GM23338 (cell line): ENCODE data around the gene CLPTM1L. TPM values are rescaled to one million over a fixed set of nuclear protein-coding genes. Genes with fewer than 3 reads are reported as not detected.

Experiments used
- ATAC-seq: fragments of 200-7000 bp; cut with Tn5 transposase; 3 replicates; pipeline ENCODE4 v1.9.1; 2020
- DNase-seq: peaks from one replicate; pipeline ENCODE4 v3.0.0-alpha.2; 2015; ENCODE audit warnings: low spot score
- H2AFZ ChIP-seq: fragments of 200-600 bp; sonication (generic); 2 replicates; pipeline ENCODE4 v1.8.0; 2016; ENCODE audit warnings: antibody characterized with exemption, mild to moderate bottlenecking, moderate library complexity
- H3F3A ChIP-seq: fragments of 200-600 bp; sonication (generic); replicated peaks from 2 replicates; pipeline ENCODE4 v1.8.0; 2017; ENCODE audit warnings: antibody characterized with exemption, mixed run types, low read depth
- H3K27ac ChIP-seq: fragments of 200-600 bp; sonication (generic); 2 replicates; pipeline ENCODE4 v1.6.1; 2016; ENCODE audit warnings: low read depth
- H3K27me3 ChIP-seq: fragments of 200-600 bp; sonication (generic); 2 replicates; pipeline ENCODE4 v1.8.0; 2016; ENCODE audit warnings: mild to moderate bottlenecking, mixed run types, moderate library complexity; ENCODE audit not compliant: insufficient read depth
- H3K36me3 ChIP-seq: fragments of 200-600 bp; sonication (generic); 2 replicates; pipeline ENCODE4 v1.8.0; 2016; ENCODE audit warnings: mild to moderate bottlenecking; ENCODE audit not compliant: insufficient read depth
- H3K4me1 ChIP-seq: fragments of 200-600 bp; sonication (generic); 2 replicates; pipeline ENCODE4 v1.8.0; 2016; ENCODE audit warnings: mild to moderate bottlenecking, moderate library complexity; ENCODE audit not compliant: insufficient read depth
- H3K4me2 ChIP-seq: fragments of 200-600 bp; sonication (generic); 2 replicates; pipeline ENCODE4 v1.7.1; 2017; ENCODE audit warnings: mixed run types
- H3K4me3 ChIP-seq: fragments of 200-600 bp; sonication (generic); 2 replicates; pipeline ENCODE4 v1.6.1; 2016; ENCODE audit warnings: mixed run types
- H3K79me2 ChIP-seq: fragments of 200-600 bp; sonication (generic); replicated peaks from 2 replicates; pipeline ENCODE4 v1.8.0; 2017; ENCODE audit warnings: mild to moderate bottlenecking; ENCODE audit not compliant: insufficient read depth
- H3K9me2 ChIP-seq: fragments of 200-600 bp; sonication (generic); 2 replicates; pipeline ENCODE4 v1.8.0; 2017; ENCODE audit not compliant: insufficient read depth
- H4K20me1 ChIP-seq: fragments of 200-600 bp; sonication (generic); replicated peaks from 2 replicates; pipeline ENCODE4 v1.8.0; 2017; ENCODE audit warnings: mild to moderate bottlenecking; ENCODE audit not compliant: insufficient read depth
- H3K27ac Mint-ChIP-seq: 2 replicates; pipeline ENCODE4 v1.8.0; 2020; ENCODE audit warnings: inconsistent platforms, mild to moderate bottlenecking, moderate library complexity, mixed read lengths
- H3K27me3 Mint-ChIP-seq: 3 replicates; pipeline ENCODE4 v1.8.0; 2022; ENCODE audit warnings: low read depth, mild to moderate bottlenecking, moderate library complexity, mixed read lengths, inconsistent platforms; ENCODE audit not compliant: insufficient read depth, poor library complexity
- H3K36me3 Mint-ChIP-seq: 3 replicates; pipeline ENCODE4 v1.8.0; 2021; ENCODE audit warnings: low read depth, mild to moderate bottlenecking, inconsistent platforms, moderate library complexity, mixed read lengths
- H3K4me1 Mint-ChIP-seq: 3 replicates; pipeline ENCODE4 v1.8.0; 2020; ENCODE audit warnings: mild to moderate bottlenecking, inconsistent platforms, mixed read lengths
- H3K4me3 Mint-ChIP-seq: 3 replicates; pipeline ENCODE4 v1.8.0; 2021; ENCODE audit warnings: moderate library complexity, mild to moderate bottlenecking, inconsistent platforms, mixed read lengths
- H3K9me3 Mint-ChIP-seq: 3 replicates; pipeline ENCODE4 v1.8.0; 2020; ENCODE audit warnings: moderate library complexity, mild to moderate bottlenecking, inconsistent platforms, mixed read lengths
- EZH2 ChIP-seq: fragments of 200-600 bp; sonication (generic); IDR thresholded peaks from one replicate; pipeline ENCODE4 v1.8.0; 2017; ENCODE audit warnings: antibody characterized with exemption, mild to moderate bottlenecking, low read depth; ENCODE audit not compliant: unreplicated experiment
- JUNB ChIP-seq: IDR thresholded peaks from one replicate; pipeline ENCODE4 v1.6.1; 2016; ENCODE audit warnings: antibody characterized with exemption; ENCODE audit not compliant: unreplicated experiment
- POLR2AphosphoS5 ChIP-seq: IDR thresholded peaks from 2 replicates; pipeline ENCODE4 v1.6.1; 2016; ENCODE audit warnings: antibody characterized with exemption, low read depth
- REST ChIP-seq: IDR thresholded peaks from one replicate; pipeline ENCODE4 v1.6.1; 2018; ENCODE audit warnings: antibody characterized with exemption; ENCODE audit not compliant: unreplicated experiment
- STAT1 ChIP-seq: IDR thresholded peaks from one replicate; pipeline ENCODE4 v1.6.1; 2016; ENCODE audit warnings: antibody characterized with exemption; ENCODE audit not compliant: unreplicated experiment
- ZNF331 ChIP-seq: fragments of 250-450 bp; sonication (Bioruptor Pico); IDR thresholded peaks from 2 replicates; pipeline ENCODE4 v1.5.0; 2020; ENCODE audit warnings: low read depth, mild to moderate bottlenecking, moderate library complexity
- polyA plus RNA-seq: library from polyadenylated mRNA; unstranded; fragments of >200 nt; fragmentation: Nextera tagmentation; extraction: Ambion mirVana; gene quantifications from 2 replicates; pipeline ENCODE4 v1.2.1, GENCODE V29; 2016
- total RNA-seq: library from RNA; depleted of rRNA; stranded (reverse); fragments of >200 nt; shearing (Covaris generic); gene quantifications from 2 replicates; pipeline ENCODE4 v1.2.3, GENCODE V29; 2014
- TF ChIP-seq, protein P1 (sequence below): IDR thresholded peaks from 2 replicates; pipeline ENCODE4 v1.6.1; 2016; ENCODE audit warnings: antibody characterized with exemption
- TF ChIP-seq, protein P2 (sequence below), 2 experiments: fragments of 200-600 bp in 1 of 2; sonication (generic) in 1 of 2; conservative IDR thresholded peaks; 2 replicates each; pipeline versions ENCODE4 v1.5.1 to v1.6.1; 2016 to 2017; ENCODE audit warnings: antibody characterized with exemption in 2 of 2, low read depth in 2 of 2, mild to moderate bottlenecking in 2 of 2, moderate library complexity in 1 of 2

Gene CLPTM1L
- total and polyA plus RNA-seq, 2 experiments from 2014 or later = 39.9 to 110 TPM

DNA sequence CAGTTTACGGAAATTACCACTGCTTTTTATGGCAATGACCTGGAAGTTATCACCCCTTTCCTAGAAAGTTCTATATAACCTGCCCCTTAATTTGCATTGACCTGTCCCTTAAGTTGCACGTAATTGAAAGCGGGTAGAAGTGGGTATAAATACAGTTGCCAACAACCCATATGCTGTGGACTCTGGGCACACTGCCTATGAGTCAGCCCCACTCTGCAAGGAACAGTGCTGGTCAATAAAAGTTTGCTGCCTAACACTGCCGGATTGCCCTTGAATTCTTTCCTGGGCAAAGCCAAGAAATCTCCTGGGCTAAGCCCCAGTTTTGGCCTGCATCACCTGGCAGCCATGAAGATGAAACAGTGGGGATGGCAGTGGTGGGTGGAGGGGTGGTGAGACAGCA lies 23.9 kb upstream of the CLPTM1L start:
- no peak for ATAC-seq
- H2AFZ ChIP-seq = no peak overlapping the region
- Mint-ChIP-seq H3K27me3 (peaks cover 5% of the 10 kb centered on the region), H3K36me3 (no peaks in the 10 kb centered on the region), H3K27ac (no peak overlapping the region), H3K4me1 (peaks cover 11% of the 10 kb centered on the region; the same call in 2 of the 3 replicates), H3K9me3 (no peaks in the 10 kb centered on the region), H3K4me3 (no peak overlapping the region)
- H3K36me3 ChIP-seq = no peaks in the 10 kb centered on the region
- no peak for TF ChIP-seq REST
- TF ChIP-seq ZNF331 (CRISPR knock-in tag) = no peak
- TF ChIP-seq, protein P1, sequence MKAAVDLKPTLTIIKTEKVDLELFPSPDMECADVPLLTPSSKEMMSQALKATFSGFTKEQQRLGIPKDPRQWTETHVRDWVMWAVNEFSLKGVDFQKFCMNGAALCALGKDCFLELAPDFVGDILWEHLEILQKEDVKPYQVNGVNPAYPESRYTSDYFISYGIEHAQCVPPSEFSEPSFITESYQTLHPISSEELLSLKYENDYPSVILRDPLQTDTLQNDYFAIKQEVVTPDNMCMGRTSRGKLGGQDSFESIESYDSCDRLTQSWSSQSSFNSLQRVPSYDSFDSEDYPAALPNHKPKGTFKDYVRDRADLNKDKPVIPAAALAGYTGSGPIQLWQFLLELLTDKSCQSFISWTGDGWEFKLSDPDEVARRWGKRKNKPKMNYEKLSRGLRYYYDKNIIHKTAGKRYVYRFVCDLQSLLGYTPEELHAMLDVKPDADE = no peak
- H3K27ac ChIP-seq = no peak overlapping the region
- no peak for DNase-seq
- H3K27me3 ChIP-seq = no peaks in the 10 kb centered on the region
- no peak overlapping the region for H3K4me3 ChIP-seq
- H3K4me2 ChIP-seq = no peak overlapping the region
- H3K79me2 ChIP-seq = no peaks in the 10 kb centered on the region
- H3F3A ChIP-seq = no peaks in the 10 kb centered on the region
- no peaks in the 10 kb centered on the region for H4K20me1 ChIP-seq
- H3K9me2 ChIP-seq = no peaks in the 10 kb centered on the region
- no peaks in the 10 kb centered on the region for H3K4me1 ChIP-seq

DNA sequence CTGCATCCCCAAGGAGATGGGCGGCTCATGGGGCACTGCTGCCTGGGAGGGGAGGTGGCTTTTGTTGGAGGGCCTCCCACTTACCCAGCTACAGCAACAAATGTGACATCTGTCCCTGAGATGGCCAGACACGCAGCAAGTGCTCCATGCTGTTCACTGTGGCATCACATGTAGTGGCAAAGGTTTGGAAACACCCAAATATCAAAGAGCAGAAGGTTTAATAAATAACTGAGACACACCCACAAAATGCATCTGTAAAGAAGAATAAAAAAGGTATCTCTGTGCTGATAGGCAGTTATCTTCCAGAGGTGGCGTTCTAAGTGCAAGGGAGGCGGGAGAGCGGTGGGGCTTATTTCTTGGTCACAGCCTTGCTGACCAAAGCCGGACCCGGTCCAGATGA lies 23.3 kb upstream of the CLPTM1L start:
- no peaks in the 10 kb centered on the region for H4K20me1 ChIP-seq
- H3K36me3 Mint-ChIP-seq = no peaks in the 10 kb centered on the region
- no peak overlapping the region for H3K27ac ChIP-seq
- no peaks in the 10 kb centered on the region for H3K36me3 ChIP-seq
- no peak overlapping the region for H3K4me3 ChIP-seq
- H3K4me3 Mint-ChIP-seq = no peak overlapping the region
- ATAC-seq (no peak), DNase-seq (no peak)
- H3K4me2 ChIP-seq = no peak overlapping the region
- H2AFZ ChIP-seq = no peak overlapping the region
- no peaks in the 10 kb centered on the region for H3K9me2 ChIP-seq
- H3K4me1 Mint-ChIP-seq = peaks cover 11% of the 10 kb centered on the region; the same call in 2 of the 3 replicates
- no peak for TF ChIP-seq REST
- TF ChIP-seq EZH2 = no peak
- no peak for TF ChIP-seq POLR2AphosphoS5
- TF ChIP-seq, protein P1 = no peak
- TF ChIP-seq, protein P2, sequence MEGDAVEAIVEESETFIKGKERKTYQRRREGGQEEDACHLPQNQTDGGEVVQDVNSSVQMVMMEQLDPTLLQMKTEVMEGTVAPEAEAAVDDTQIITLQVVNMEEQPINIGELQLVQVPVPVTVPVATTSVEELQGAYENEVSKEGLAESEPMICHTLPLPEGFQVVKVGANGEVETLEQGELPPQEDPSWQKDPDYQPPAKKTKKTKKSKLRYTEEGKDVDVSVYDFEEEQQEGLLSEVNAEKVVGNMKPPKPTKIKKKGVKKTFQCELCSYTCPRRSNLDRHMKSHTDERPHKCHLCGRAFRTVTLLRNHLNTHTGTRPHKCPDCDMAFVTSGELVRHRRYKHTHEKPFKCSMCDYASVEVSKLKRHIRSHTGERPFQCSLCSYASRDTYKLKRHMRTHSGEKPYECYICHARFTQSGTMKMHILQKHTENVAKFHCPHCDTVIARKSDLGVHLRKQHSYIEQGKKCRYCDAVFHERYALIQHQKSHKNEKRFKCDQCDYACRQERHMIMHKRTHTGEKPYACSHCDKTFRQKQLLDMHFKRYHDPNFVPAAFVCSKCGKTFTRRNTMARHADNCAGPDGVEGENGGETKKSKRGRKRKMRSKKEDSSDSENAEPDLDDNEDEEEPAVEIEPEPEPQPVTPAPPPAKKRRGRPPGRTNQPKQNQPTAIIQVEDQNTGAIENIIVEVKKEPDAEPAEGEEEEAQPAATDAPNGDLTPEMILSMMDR (conservative IDR thresholded peaks at IDR 0.05; ENCODE audit: low read depth in 2 of 2) = no peak
- no peak for TF ChIP-seq STAT1
- TF ChIP-seq JUNB = no peak
- no peaks in the 10 kb centered on the region for H3F3A ChIP-seq
- no peaks in the 10 kb centered on the region for H3K27me3 ChIP-seq
- peaks cover 9% of the 10 kb centered on the region for H3K27me3 Mint-ChIP-seq
- H3K9me3 Mint-ChIP-seq = no peaks in the 10 kb centered on the region; the same call in 2 of the 3 replicates
- no peaks in the 10 kb centered on the region for H3K79me2 ChIP-seq
- no peaks in the 10 kb centered on the region for H3K4me1 ChIP-seq
- no peak overlapping the region for H3K27ac Mint-ChIP-seq
